HG03432 (cell line): ENCODE data around the gene KSR1.
A peak's percentile ranks its signal among the peaks of the same experiment; 100 is the strongest.
"Not testable (repeated sequence)": the region's sequence is repeated elsewhere in the genome, so short reads cannot be mapped to it uniquely, and the experiment has no call there.

Experiments used
- ATAC-seq: cut with Tn5 transposase; IDR thresholded peaks from one replicate; pipeline ENCODE4 v1.9.1; 2021; ENCODE audit warnings: mild to moderate bottlenecking, moderate library complexity; ENCODE audit not compliant: unreplicated experiment

KSR1 gene

DNA sequence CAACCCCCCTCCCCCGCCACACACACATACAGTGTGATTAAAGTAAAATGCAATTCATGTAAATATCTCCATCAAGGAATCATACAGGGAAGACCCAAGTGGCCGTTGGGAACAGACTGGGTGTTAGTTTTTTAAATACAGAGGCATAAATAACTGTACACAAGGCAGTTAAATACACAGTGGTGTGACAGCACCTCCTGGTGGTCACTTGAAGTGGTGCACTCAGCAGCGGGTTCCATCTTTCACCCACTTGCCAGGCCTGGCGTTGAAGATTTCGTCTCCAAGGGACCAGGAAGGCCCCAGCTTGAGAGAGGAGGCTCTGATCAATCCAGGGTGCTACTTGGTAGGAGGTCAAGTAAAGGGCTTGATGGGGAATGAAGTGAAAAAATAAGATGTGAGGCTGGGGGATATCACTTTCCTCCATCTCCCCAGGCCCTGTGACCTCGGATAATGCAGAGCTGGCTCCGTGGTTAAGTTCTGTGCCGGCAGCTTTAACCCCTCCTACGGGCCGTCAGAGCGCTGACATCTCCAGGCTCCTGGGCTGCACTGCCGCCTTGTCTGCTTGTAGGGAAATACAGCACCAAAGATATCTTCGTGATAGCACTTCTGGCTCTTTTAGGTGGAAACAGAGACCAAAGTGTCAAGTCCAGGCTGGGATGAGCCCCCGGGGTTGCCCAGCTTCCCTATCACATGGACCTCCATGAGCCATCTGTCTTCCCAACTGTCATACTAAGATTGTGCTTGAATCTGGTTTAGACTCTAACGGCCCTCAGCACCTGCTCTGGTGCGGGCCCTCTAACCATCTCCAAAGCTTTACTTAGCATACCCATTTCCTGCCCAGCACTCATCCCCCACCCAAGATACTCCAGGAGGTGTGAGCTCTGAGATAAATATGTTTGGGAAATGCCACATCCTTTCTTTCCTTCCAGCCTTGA lies 195.4 kb downstream of the KSR1 start:
- ATAC-seq: no peak

DNA sequence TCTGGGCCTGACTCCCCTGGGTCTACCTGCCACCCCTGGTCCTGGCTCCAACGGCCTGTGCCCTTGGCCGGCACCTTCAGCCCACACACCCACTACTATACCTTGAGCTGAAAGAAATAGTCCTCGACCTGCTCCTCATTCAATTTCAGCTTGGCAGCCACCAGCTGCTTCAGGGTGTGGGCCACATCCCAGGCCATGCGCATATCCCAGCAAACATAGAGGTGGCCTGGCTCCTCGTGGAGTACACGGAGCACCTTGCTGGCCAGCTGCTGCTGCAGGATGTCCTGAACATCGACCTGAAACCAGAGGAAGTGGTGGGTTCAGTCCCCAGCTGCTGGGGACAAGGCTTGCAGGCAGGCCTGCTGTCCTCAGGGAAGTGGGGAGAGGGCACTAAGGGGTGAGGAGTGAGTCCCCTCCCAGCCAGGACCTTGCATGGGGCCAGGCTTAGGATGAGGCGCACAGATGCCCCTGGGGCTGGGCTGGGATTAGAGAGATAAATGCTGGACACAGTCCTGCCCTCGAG lies 197.3 kb downstream of the KSR1 start:
- not testable (repeated sequence) for ATAC-seq

GRCh38 chr17:27654136-27654535 lies 197.9 kb downstream of the KSR1 start:
- no peak for ATAC-seq

GRCh38 chr17:27654654-27655524 lies 198.6 kb downstream of the KSR1 start:
- peak; percentile 87 for ATAC-seq

DNA sequence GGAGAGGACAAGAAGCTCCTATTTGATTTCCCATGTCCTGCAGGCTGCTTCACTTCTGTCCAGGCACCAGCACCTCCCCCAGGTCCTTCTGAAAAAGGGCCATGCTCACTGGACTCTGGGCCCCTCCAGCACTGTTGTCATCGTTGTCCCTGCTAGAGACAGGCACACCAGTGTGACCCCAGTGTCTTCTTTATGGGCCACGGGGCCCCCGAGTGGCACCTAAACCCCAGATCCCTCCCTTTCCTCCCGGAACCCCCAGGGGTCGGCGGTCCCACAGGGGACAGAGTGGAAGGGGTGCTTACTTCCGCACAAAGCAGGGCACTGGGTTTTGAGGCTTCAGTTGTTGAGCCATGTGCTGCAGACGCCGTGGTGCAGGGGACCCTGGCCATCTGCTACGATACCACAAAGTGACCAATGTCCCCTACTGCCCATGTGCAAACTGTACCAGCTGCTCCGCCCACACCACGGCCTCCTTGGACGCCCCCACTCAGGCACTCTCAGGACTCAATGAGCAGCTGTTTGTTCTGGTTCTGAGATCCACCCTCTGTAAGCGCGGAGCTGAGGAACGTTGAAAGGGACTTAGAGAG lies 199.4 kb downstream of the KSR1 start:
- ATAC-seq: not testable (repeated sequence)

GRCh38 chr17:27656620-27657019 lies 200.4 kb downstream of the KSR1 start:
- ATAC-seq: not testable (repeated sequence)

DNA sequence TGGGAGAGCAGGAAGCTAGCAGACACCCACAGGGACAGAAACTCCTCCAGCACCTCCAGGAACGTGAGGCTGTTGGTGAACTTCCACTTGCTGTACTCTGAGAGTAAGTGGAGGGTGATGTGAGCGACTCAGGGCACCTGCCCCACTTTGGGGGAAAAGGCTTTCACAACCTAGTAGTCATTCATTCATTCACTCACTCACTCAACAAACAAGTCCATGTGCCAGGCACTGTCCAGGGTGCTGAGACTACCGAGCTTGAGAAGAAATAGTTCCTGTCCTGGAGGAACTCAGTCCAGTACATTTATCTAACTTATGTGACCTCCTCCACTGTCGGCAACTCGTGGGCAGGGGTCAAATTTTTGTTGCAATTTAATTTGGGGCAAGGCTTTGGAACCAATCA lies 201.4 kb downstream of the KSR1 start:
- ATAC-seq: no peak

- no peak for ATAC-seq
Measured at GRCh38 chr17:27659683-27660082, 203.4 kb downstream of the KSR1 start.

- ATAC-seq: no peak
Measured at GRCh38 chr17:27660436-27660835, 204.2 kb downstream of the KSR1 start.

DNA sequence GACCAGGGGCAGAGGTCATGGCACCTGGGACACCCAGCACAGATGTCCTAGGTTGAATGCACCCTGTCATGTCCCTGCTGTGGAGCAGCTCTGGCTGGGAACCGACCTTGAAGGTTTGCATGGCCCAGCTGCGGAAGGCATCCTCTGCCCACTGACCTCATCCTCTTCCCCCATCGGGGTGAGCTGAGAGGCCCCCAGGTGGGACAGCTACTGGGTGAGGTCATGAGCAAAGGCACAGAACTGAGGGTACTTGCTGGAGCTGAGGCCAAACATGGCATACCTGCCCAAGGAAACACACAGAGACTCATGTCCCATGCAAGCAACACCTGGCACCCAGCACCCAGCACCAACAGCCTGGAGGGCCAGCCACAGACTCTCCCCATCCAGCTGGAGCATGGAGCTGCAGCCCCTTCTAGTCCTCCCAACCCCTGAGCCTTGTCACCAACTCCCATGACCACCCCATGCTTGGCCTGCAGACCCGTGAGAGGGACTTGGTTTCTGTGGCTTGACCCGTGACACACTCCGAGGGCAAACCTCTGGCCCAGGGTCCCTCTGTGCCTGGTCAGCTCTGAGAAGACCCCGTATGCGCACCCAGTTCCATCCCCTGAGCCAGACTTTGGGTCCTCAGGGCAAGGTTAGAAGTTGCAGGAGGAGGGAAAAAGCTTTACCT lies 207.8 kb downstream of the KSR1 start:
- no peak for ATAC-seq

DNA sequence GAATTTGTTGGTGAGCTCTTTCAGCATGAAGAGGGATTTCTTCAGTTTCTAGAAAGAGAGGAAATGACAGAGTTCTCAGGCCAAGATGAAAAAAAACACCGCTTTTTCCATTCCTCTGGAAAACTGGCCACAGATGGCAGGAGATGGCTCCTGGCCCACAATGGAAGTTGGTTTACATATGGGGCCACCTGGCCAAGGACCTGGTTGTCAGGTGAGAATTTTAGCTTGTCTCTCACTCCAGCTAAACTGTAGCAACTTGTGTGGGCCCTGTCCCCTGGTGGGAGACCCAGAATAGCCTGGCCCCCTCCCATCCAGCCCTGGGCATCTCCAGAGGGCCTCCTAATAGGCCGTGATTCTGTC lies 208.3 kb downstream of the KSR1 start:
- no peak for ATAC-seq

GRCh38 chr17:27665549-27665948 lies 209.3 kb downstream of the KSR1 start:
- ATAC-seq: no peak

DNA sequence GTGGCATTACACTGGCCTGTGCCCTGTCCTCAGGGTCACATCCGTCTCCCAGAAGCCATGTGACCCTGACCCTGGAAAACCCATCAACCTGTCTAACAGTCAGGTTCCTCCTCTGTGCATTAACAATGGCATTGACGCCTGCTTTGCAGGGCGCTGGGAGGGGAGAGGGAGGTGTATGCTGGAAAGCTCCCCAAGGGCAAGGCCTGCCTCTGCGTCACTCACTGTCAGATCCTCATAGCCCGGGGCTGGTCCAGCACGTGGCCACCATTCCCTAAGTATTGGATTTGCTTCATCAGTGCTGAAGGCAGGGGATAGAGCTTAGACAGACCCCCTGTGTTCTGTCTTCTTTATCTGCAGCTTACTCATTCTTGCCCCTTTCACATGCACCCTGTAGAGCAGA lies 210.0 kb downstream of the KSR1 start:
- ATAC-seq: not testable (repeated sequence)

DNA sequence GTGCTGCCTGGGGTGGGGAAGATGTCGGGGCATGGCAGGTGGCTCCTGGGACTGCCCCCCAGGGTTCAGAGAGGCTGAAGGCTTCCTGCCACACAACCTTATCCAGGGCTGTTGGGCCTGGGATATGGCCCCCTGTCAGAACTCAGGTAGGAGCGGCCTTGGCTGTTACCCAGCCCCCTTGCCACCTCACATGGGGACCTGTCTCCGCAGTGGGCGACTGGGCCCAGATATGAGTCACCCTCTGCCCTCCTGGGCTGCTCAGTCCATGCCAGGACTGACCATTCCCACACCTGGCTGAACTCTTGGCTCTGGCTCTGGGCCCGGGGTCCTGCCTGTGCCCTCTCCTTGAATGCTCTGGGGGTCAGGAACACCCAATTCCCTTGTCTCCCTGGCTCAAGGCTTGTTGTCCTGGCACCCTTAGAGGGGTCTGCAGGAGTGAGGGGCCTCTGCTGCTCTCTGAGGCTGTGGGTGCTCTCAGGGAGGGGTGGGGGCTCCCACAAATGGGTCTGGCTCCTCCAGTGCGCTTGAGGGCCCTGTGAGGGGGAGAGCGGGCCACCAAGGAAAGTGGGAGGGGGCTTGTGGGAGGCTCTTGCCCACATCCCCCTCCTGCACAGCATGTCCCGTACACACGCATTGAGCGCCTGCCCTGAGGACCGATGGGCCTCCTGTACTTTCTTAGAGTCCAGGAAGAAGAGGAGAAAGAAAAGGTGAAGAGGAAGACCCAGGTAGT lies 210.7 kb downstream of the KSR1 start:
- no peak for ATAC-seq

GRCh38 chr17:27667656-27668487 lies 211.6 kb downstream of the KSR1 start:
- ATAC-seq: no peak

GRCh38 chr17:27668488-27668823 lies 212.2 kb downstream of the KSR1 start:
- ATAC-seq: no peak

GRCh38 chr17:27669136-27669535 lies 212.9 kb downstream of the KSR1 start:
- ATAC-seq: no peak

- no peak for ATAC-seq
Measured at GRCh38 chr17:27669850-27670249, 213.6 kb downstream of the KSR1 start.
